ENCODE results near the gene ANGPTL4.
A peak's percentile ranks its signal among the peaks of the same experiment; 100 is the strongest.
"Not testable (repeated sequence)": the region's sequence is repeated elsewhere in the genome, so short reads cannot be mapped to it uniquely, and the experiment has no call there.

ANGPTL4 gene

DNA sequence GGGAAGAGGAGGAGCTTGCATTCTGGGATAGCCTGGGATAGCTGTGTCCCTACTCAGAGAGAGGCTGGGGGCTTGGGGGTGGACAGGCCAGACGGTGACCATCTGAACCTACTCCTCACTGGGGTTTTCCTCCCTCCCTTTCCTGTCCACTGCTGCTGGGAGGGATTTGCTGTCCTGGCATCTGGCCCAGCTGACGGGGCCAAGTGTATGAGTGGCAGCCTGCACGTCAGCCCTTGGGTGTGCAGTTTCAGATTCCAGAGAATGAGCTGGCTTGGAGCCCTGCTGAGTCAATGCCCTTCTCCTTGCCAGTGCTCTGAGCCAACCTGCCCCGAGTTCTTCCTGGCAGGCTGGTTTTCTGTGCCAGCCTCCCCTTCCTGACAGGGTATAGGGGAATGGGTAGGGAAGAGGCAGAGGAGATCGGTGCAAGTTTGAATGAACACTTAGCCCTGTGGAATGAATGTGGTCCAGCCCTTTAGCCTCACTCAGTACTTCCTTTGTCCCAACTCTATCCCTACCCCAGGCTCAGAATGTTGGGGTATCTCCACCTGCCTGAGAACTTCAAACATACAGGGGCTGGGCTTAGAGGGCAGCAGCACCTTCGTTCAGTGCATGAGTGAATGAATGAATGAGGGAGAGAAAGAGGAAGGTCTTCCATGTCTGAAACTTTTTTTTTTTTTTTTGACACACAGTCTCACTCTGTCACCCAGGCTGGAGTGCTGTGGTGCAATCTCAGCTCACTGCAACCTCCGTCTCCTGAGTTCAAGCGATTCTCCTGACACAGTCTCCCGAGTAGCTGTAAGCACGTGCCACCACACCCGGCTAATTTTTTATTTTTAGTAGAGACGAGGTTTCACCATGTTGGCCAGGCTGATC, 1.8 kb upstream of the ANGPTL4 start:
- DNase-seq (ENCODE audit: low spot score): peak; percentile 83

DNA sequence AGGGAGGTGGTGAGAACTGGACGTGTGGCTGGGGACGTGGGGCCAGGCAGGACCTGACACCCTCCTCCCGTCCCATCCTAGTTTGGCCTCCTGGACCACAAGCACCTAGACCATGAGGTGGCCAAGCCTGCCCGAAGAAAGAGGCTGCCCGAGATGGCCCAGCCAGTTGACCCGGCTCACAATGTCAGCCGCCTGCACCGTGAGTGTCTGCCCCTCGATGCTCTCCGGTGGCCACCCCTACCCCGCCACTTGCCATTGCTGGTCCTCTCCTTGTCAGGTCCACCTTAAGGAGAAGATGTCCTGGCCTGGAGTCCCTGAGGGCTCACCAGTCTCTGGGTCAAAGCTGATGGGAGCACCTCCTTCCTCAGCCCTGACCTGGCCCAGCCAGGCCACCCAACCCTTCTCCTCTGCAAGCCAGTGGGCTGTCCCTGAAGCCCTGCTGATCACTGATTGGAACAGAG, 2.2 kb downstream of the ANGPTL4 start:
- peak; percentile 10 for DNase-seq (ENCODE audit: low spot score)

DNA sequence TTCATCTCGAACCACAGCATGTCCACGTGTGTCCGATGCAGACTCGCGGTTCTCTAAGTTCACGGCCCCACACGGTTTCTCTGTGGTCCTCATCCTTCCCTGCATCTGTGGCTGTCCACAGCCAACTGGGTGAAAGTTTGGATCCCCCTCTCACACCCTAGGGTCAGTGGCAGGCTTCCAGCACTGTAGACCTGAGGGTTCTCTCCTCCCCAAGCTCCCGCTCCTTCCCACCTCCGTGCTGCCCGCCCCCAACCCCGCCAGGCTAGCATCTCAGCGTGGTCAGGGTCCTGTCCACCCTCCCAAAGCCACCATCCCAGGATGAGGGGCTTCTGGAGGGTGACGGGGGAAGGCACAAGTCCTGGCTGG, 3.0 kb downstream of the ANGPTL4 start:
- DNase-seq (ENCODE audit: low spot score): no peak

DNA sequence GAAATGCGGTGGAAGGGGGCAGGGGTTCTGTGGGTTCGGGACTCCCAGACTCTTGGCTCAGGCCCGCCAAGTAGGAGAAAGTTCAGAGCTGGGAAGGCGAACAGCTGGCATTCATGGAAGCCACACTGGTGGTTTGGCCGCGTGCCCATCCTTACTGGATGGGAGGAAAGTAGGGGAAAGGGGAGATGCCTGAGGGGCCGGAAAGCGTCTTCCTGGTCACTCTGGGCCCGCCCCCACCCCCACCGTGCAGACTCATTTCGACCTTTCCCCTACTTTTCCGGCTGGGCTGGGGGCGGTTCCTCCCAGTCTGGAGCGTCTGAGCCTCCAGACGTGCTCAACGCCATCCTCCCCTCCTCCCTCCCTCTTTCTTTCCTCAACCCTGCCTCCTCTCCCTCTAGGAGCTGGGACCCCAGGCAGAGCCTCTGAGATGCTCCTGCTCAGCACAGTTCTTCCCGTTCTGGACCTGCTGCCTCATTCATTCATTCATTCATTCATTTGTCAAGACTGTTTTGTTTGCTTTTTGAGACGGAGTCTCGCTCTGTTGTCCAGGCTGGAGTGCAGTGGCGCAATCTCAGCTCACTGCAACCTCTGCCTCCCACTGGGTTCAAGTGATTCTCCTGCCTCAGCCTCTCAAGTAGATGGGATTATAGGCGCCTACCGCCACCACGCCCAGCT, 3.5 kb downstream of the ANGPTL4 start:
- DNase-seq (ENCODE audit: low spot score): peak; percentile 80

DNA sequence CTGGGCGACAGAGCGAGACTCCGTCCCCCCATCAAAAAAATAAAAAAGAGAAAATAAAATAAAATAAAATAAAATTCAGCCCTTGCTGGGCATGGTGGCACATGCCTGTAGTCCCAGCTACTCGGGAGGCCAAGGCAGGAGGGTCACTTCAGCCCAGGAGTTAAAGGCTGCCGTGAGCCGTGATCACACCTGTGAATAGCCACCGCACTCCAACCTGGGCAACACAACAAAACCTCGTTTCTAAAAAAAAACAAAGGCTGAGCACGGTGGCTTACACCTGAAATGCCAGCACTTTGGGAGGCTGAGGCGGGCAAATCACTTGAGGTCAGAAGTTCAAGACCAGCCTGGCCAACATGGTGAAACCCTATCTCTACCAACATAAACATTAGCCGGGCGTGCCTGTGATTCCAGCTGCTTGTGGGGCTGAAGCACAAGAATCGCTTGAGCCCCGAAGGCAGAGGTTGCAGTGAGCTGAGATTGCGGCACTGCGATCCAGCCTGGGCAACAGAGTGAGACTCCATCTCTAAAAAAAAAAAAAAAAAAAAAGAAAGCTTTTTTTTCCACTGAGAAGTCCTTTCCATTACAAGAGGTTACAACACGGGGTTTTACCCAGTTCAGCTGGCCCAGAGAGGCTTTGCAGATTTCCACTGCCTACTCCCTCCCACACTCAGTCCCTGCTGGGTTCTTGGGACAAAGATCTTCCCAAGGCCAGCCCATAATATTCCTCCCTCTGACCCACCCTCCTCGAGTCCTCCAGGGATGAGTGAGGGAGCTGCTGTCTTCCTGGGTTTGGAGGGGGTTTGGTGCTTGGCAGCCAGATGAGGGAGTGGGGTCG, 6.4 kb downstream of the ANGPTL4 start:
- peak; percentile 35 for DNase-seq (ENCODE audit: low spot score)

DNA sequence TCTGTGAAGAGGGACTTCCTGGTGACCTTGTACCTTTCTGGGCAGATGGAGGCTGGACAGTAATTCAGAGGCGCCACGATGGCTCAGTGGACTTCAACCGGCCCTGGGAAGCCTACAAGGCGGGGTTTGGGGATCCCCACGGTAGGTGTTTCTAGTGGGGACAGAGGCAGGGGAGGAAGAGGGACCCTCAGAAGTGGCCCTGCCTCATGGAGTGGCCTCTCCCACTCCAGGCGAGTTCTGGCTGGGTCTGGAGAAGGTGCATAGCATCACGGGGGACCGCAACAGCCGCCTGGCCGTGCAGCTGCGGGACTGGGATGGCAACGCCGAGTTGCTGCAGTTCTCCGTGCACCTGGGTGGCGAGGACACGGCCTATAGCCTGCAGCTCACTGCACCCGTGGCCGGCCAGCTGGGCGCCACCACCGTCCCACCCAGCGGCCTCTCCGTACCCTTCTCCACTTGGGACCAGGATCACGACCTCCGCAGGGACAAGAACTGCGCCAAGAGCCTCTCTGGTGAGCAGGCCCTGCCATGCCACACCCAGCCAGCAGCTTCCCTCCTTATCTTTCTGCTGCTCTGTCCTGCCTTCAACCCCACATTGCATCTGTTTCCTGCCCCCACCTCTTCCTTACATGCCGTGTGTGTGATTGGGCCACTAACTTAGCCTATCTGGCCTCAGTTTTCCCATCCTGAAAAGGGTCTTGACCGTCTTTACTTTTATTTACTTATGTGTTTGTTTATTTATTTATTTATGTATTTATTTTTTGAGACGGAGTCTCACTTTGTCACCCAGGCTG, 7.3 kb downstream of the ANGPTL4 start:
- no peak for DNase-seq (ENCODE audit: low spot score)

DNA sequence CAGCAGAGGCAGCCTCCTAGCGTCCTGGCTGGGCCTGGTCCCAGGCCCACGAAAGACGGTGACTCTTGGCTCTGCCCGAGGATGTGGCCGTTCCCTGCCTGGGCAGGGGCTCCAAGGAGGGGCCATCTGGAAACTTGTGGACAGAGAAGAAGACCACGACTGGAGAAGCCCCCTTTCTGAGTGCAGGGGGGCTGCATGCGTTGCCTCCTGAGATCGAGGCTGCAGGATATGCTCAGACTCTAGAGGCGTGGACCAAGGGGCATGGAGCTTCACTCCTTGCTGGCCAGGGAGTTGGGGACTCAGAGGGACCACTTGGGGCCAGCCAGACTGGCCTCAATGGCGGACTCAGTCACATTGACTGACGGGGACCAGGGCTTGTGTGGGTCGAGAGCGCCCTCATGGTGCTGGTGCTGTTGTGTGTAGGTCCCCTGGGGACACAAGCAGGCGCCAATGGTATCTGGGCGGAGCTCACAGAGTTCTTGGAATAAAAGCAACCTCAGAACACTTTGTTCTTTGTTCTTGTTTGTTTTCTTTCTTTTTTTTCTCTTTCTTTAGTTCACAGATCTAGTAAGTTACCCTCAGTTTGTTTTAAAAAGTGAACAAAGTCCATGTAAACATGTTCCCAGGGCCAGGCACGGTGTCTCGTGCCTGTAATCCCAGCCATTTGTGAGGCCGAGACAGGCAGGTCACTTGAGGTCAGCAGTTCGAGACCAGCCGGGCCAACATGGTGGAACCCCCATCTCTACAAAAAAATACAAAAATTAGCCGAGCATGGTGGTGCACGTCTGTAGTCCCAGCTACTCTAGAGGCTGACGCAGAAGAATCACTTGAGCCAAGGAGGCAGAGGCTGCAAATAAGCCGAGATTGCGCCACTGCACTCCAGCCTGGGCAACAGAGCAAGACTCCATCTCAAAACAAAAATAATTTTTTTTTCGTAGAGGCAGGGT, 10.2 kb downstream of the ANGPTL4 start:
- DNase-seq (ENCODE audit: low spot score): peak; percentile 40

DNA sequence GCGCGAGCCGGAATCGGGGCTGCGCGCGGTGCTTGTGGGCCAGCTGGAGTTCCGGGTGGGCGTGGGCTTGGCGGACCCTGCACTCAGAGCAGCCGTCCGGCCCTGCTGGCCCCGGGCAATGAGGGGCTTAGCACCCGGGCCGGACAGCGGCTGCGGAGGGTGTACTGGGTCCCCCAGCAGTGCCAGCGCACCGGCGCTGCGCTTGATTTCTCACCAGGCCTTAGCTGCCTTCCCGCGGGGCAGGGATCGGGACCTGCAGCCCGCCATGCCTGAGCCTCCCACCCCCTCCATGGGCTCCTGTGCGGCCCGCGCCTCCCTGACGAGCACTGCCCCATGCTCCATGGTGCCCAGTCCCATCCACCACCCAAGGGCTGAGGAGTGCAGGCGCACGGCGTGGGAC, 11.8 kb downstream of the ANGPTL4 start:
- DNase-seq (ENCODE audit: low spot score): not testable (repeated sequence)

DNA sequence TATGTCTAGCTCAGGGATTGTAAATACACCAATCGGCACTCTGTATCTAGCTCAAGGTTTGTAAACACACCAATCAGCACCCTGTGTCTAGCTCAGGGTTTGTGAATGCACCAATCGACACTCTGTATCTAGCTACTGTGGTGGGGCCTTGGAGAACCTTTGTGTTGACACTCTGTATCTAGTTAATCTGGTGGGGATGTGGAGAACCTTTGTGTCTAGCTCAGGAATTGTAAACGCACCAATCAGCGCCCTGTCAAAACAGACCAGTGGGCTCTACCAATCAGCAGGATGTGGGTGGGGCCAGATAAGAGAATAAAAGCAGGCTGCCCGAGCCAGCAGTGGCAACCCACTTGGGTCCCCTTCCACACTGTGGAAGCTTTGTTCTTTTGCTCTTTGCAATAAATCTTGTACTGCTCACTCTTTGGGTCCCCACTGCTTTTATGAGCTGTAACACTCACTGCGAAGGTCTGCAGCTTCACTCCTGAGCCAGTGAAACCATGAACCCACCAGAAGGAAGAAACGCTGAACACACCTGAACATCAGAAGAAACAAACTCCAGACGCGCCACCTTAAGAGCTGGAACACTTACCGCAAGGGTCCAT, 12.5 kb downstream of the ANGPTL4 start:
- DNase-seq (ENCODE audit: low spot score): not testable (repeated sequence)

DNA sequence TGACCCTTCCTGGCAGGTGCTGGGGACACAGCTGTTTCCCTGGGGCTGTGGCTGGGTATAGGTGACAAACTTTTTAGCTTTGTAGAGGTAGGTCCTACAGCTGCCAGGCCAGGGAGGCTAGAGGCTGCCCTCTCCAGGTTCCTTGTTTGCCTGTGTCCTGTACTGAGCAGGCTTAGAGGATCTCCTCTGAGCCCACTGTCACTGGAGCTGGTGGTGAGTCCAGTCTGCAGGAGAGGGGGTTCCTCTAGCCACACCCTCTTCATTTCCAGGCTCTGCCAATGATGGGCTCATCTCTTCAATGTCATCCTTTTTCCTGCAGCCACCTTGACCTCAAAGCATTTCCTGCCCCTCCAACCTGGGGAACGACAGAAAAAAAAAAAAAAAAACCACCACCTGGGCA, 13.6 kb downstream of the ANGPTL4 start:
- DNase-seq (ENCODE audit: low spot score): no peak

DNA sequence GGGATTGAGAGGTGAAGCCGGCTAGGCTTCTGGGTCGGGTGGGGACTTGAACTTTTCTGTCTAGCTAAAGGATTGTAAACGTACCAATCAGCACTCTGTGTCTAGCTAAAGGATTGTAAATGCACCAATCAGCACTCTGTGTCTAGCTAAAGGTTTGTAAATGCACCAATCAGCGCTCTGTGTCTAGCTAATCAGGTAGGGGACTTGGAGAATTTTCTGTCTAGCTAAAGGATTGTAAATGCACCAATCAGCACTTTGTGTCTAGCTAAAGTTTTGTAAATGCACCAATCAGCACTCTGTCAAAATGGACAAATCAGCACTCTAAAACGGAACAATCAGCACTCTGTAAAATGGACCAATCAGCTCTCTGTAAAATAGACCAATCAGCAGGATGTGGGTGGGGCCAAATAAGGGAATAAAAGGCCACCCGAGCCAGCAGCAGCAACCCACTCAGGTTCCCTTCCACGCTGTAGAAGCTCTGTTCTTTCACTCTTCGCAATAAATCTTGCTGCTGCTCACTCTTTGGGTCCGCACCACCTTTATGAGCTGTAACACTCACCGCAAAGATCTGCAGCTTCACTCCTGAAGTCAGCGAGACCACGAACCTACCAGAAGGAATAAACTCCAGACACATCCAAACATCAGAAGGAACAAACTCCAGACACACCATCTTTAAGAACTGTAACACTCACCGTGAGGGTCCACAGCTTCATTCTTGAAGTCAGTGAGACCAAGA, 15.4 kb downstream of the ANGPTL4 start:
- not testable (repeated sequence) for DNase-seq (ENCODE audit: low spot score)

DNA sequence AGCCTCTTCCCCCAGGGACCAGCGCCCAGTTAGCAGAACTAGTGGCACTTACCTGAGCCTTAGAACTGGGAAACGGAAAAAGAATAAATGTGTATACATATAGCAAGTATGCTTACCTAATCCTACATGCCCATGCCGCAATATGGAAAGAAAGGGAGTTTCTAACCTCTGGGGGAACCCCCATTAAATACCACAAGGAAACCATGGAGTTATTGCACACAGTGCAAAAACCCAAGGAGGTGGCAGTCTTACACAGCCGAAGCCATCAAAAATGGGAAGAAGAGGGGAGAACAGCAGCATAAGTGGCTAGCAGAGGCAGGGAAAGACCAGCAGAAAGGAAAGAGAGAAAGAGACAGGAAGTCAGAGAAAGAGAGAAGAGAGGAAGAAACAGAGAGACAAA, 20.6 kb downstream of the ANGPTL4 start:
- DNase-seq (ENCODE audit: low spot score): not testable (repeated sequence)

DNA sequence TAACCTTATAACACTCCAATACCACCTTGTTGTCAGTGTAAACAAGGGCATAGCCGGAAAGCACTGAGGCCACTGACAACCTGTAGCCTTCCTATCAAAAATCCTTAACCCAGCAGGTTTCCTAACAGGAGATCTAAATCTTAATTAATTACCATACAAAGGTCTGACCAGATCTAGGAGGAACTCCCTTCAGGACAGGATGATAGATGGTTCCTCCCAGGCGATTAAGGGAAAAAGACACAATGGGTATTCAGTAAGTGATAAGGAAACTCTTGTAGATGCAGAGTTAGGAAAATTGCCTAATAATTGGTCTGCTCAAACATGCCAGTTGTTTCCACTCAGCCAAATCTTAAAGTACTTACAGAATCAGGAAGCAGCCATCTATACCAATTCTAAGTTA, 21.1 kb downstream of the ANGPTL4 start:
- DNase-seq (ENCODE audit: low spot score): not testable (repeated sequence)

DNA sequence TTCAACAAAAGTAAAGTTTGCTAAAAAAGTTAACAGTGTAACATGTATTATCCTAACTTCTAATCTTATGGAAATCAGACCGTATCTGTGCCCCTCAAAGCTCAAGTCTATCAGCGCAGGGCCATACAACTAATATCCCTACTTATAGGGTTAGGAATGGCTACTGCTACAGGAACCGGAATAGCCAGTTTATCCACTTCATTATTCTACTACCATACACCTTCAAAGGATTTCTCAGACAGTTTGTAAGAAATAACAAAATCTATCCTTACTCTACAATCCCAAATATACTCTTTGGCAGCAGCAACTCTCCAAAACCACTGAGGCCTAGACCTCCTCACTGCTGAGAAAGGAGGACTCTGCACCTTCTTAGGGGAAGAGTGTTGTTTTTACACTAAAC, 21.6 kb downstream of the ANGPTL4 start:
- DNase-seq (ENCODE audit: low spot score): not testable (repeated sequence)

DNA sequence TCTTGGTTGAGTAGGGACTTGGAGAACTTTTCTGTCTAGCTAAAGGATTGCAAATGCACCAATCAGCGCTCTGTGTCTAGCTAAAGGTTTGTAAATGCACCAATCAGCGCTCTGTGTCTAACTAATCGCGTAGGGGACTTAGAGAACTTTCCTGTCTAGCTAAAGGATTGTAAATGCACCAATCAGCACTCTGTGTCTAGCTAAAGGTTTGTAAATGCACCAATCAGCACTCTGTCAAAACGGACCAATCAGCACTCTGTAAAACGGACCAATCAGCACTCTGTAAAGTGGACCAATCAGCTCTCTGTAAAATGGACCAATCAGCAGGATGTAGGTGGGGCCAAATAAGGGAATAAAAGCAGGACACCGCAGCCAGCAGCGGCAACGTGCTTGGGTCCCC, 22.5 kb downstream of the ANGPTL4 start:
- DNase-seq (ENCODE audit: low spot score): not testable (repeated sequence)

DNA sequence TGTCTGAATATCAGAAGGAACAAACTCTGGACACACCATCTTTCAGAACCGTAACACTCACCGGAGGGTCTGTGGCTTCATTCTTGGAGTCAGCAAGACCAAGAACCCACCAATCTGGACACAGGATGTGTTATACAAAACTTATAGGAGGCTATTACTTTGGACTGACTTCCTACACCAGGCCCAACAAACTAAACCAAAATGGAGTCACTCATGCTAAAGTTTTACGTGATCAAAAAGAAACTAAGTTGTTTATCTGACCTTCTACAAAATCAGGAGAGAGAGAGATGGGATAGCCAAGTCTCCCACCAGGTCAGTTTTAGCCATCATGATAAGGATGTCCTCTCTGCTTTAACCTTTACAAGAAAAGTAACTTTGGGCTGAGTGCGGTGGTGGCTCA, 23.0 kb downstream of the ANGPTL4 start:
- no peak for DNase-seq (ENCODE audit: low spot score)

DNA sequence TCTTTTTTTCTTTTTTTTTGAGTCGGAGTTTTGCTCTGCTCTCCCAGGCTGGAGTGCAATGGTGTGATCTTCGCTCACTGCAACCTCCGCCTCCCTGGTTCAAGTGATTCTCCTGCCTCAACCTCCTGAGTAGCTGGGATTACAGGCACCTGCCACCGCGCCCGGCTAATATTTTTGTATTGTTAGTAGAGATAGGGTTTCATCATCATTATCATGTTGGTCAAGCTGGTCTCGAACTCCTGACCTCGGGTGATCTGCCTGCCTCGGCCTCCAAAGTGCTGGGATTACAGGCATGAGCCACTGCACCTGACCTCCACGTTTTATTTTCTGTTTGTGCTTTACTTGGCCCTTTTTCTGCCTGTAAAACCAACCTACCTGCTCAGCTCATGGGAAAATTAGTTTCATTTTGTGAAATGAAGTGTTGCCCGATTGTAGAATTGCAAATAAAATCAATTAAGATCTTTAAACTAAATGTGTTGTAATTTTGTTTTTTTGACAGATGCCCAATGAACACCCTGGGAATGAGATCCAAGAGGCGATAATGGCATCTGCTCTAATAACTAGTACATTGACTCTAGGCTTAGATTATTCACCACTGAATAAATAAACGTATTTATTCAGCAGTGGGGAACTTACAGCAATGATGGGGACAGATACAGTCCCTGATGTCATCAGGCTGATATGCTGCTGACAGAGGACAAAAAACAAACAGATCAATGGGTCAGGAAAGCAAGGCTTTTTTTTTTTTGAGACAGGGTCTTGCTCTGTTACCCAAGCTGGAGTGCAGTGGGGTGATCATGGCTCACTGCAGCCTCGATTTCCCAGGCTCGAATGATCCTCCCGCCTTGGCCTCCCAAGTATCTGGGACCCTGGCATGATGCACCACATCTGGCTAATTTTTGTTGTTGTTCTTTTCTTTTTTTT, 24.0 kb downstream of the ANGPTL4 start:
- DNase-seq (ENCODE audit: low spot score): no peak

DNA sequence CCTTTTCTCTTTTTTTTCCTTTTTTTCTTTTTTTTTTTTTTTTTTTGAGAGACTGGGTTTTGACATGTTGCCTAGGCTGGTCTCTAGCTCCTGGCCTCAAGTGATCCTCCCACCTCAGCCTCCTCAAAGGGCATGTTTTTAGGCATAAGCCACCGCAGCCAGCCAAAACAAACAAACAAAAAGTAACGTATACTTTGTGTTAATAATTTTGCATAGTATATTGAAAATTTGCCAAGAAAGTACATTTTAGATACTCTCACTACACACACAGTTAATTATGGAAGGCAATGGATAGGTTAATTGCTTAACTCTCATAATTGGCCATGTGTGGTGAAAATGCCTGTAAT, 24.6 kb downstream of the ANGPTL4 start:
- no peak for DNase-seq (ENCODE audit: low spot score)
